ENCODE measurements around the gene PEX14. TPM values are rescaled to one million over a fixed set of nuclear protein-coding genes. Genes with fewer than 3 reads are reported as not detected.

The PEX14 gene
- polyA plus RNA-seq, 1 donor (not counting 4 experiments of a cell fraction or from before 2014, with no cell fraction given): 8.4 TPM

DNA sequence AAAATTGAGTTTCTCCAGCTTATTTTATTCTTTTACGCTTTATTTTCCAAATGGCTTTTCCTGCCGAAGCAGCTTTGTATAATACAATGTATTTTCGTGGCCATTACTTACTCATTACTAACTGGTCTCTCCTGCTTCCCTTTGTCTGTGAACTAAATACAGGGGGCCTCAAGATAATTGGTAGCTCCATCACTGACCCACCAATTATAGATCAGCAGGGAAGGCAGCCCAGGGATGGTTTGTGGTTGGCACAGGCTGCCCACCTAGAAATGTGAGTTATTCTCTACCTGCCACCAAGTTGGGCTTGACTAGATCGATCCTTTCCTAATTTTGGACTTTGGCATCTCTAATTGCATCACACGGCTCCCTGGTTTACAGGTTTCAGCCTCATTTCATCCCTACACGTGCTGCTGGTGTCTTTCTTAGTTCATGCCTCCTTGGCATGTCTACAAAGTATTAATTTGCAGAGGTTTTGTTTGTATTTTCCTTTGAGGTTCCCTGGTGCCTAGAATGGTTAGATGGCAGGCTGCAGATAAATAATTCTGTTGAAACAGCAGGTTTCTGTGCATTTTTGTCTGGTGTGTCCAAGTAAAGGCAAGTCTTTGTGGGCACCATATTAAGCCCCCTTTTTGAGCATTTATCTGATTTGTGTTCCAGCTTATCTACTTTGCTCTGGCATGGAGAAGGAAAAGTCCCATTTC lies 35.2 kb downstream of the PEX14 start:
- H2AFZ ChIP-seq (ENCODE audit: control insufficient read depth, low read length): no peak overlapping the region
- no peaks in the 10 kb centered on the region for H3K36me3 ChIP-seq (ENCODE audit: control insufficient read depth in 2 of 2, extremely low read depth in 1 of 2, insufficient read depth in 2 of 2, low read length in 2 of 2)
- peak; percentile 44 for FAIRE-seq
- no peak for DNase-seq (ENCODE audit: low read depth, low spot score)
- TF ChIP-seq, protein P1, sequence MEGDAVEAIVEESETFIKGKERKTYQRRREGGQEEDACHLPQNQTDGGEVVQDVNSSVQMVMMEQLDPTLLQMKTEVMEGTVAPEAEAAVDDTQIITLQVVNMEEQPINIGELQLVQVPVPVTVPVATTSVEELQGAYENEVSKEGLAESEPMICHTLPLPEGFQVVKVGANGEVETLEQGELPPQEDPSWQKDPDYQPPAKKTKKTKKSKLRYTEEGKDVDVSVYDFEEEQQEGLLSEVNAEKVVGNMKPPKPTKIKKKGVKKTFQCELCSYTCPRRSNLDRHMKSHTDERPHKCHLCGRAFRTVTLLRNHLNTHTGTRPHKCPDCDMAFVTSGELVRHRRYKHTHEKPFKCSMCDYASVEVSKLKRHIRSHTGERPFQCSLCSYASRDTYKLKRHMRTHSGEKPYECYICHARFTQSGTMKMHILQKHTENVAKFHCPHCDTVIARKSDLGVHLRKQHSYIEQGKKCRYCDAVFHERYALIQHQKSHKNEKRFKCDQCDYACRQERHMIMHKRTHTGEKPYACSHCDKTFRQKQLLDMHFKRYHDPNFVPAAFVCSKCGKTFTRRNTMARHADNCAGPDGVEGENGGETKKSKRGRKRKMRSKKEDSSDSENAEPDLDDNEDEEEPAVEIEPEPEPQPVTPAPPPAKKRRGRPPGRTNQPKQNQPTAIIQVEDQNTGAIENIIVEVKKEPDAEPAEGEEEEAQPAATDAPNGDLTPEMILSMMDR (optimal IDR thresholded peaks at IDR 0.05 in 1 of 3, IDR thresholded peaks at IDR 0.05 in 1 of 3, conservative IDR thresholded peaks at IDR 0.05 in 1 of 3; ENCODE audit: extremely low read depth in 1 of 3, insufficient read depth in 2 of 3, low read length in 3 of 3): no peak
- TF ChIP-seq EZH2 (IDR thresholded peaks at IDR 0.05; ENCODE audit: low read length): no peak
- no peaks in the 10 kb centered on the region for H3K27me3 ChIP-seq (ENCODE audit: control insufficient read depth, extremely low read depth, insufficient read depth, low read length)
- peaks cover 3% of the 10 kb centered on the region for H4K20me1 ChIP-seq (ENCODE audit: control insufficient read depth, extremely low read depth, insufficient read depth, low read length)
- peaks cover 37% of the 10 kb centered on the region for H3K4me1 ChIP-seq (ENCODE audit: control insufficient read depth, extremely low read depth, insufficient read depth, low read length)
- H3K27ac ChIP-seq (ENCODE audit: control insufficient read depth, insufficient read depth, low read length): peak overlapping the region; percentile 87
- H3K79me2 ChIP-seq (ENCODE audit: control insufficient read depth, insufficient read depth, low read length): peaks cover 63% of the 10 kb centered on the region
- peak overlapping the region; percentile 78 for H3K4me2 ChIP-seq (ENCODE audit: control insufficient read depth, extremely low read depth, insufficient read depth, low read depth, low read length)
- peaks cover 2% of the 10 kb centered on the region for H3K9me1 ChIP-seq (ENCODE audit: control insufficient read depth, extremely low read depth, insufficient read depth, low read length)
- H3K9ac ChIP-seq (ENCODE audit: control insufficient read depth, extremely low read depth, insufficient read depth, low read length): peak overlapping the region; percentile 40
- peak overlapping the region in 2 of 3 experiments; percentile 1 to 16 for H3K4me3 ChIP-seq (ENCODE audit: control insufficient read depth in 2 of 3, extremely low read depth in 1 of 3, insufficient read depth in 2 of 3, low read depth in 1 of 3, low read length in 3 of 3)
- no peaks in the 10 kb centered on the region for H3K9me3 ChIP-seq (ENCODE audit: control insufficient read depth, low read depth, low read length)
- dilution Hi-C loops (cut with MboI; ENCODE audit: extremely low pct_ligation_motif_present, low sequenced_read_pairs): no loop called here

DNA sequence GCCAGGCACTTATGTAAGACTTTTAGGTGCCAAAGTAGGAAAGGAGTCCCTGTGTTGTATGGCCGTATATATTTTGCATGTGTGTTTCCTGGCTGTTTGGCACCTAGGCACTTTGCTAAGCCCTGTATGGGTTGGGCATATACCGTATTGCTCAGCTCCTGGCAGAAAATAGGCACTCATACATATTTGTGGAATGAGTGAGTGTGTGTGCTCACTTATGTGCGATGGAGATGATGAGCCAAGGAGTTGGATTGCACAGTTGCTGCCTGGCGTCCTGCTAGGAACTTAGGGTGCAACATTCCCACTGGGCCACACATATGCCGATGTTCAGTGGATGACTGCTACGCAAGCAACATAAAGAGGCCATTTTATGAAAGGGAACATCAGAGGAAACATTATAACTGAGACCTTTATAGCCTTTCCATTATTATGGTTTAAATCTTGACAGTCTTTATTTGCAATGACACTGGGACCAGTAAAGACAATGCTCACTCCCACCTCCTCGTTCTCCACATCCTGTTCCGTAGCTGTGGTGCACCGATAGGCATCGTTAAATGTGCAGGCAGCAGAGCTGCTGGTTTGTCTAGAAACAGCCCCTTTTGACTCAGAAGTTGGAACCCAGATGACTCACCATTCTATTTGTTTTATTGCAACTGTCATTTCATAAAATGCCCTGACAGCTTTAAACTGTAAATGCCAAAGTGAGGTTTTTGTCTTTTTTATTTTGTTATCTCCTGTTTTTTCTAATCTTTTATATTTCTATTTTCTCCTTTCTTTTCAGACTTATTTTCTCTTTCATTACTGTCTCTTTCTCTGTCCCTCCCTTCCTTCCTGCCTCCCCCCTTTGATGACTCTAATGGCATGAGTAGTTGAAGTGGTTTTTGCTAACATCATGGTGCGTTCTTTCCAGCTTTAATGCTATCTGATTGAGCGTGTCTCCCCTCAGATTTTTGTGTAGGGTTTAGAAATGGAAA lies 36.1 kb downstream of the PEX14 start:
- dilution Hi-C loops (cut with MboI; ENCODE audit: extremely low pct_ligation_motif_present, low sequenced_read_pairs): no loop called here
- Histone ChIP-seq H3K27ac (ENCODE audit: control insufficient read depth, insufficient read depth, low read length) (peak overlapping the region; percentile 87), H3K4me3 (ENCODE audit: control insufficient read depth in 2 of 3, extremely low read depth in 1 of 3, insufficient read depth in 2 of 3, low read depth in 1 of 3, low read length in 3 of 3) (peak overlapping the region in 2 of 3 experiments; percentile 26 to 29), H3K4me2 (ENCODE audit: control insufficient read depth, extremely low read depth, insufficient read depth, low read depth, low read length) (peak overlapping the region; percentile 78), H4K20me1 (ENCODE audit: control insufficient read depth, extremely low read depth, insufficient read depth, low read length) (peaks cover 3% of the 10 kb centered on the region), H3K36me3 (ENCODE audit: control insufficient read depth in 2 of 2, extremely low read depth in 1 of 2, insufficient read depth in 2 of 2, low read length in 2 of 2) (no peaks in the 10 kb centered on the region), H3K27me3 (ENCODE audit: control insufficient read depth, extremely low read depth, insufficient read depth, low read length) (no peaks in the 10 kb centered on the region), H3K79me2 (ENCODE audit: control insufficient read depth, insufficient read depth, low read length) (peaks cover 64% of the 10 kb centered on the region), H3K4me1 (ENCODE audit: control insufficient read depth, extremely low read depth, insufficient read depth, low read length) (peaks cover 45% of the 10 kb centered on the region), H3K9me1 (ENCODE audit: control insufficient read depth, extremely low read depth, insufficient read depth, low read length) (peaks cover 2% of the 10 kb centered on the region), H3K9me3 (ENCODE audit: control insufficient read depth, low read depth, low read length) (no peaks in the 10 kb centered on the region), H3K9ac (ENCODE audit: control insufficient read depth, extremely low read depth, insufficient read depth, low read length) (peak overlapping the region; percentile 45), H2AFZ (ENCODE audit: control insufficient read depth, low read length) (no peak overlapping the region)
- DNase-seq (ENCODE audit: low read depth, low spot score): peak; percentile 72
- peak; percentile 97 for FAIRE-seq
- TF ChIP-seq, protein P1 (optimal IDR thresholded peaks at IDR 0.05 in 1 of 3, IDR thresholded peaks at IDR 0.05 in 1 of 3, conservative IDR thresholded peaks at IDR 0.05 in 1 of 3; ENCODE audit: extremely low read depth in 1 of 3, insufficient read depth in 2 of 3, low read length in 3 of 3): no peak
- no peak for TF ChIP-seq EZH2 (IDR thresholded peaks at IDR 0.05; ENCODE audit: low read length)

Measured in keratinocyte (primary cell).